SU-DHL-6 (cell line): ENCODE data around the gene ST6GALNAC3.

Experiments
- H2AFZ ChIP-seq: fragments of 200-600 bp; sonication (generic); 2 replicates; pipeline ENCODE4 v1.6.1; 2014; ENCODE audit warnings: low read depth, mild to moderate bottlenecking, moderate library complexity, mixed read lengths, antibody characterized with exemption, low read length; ENCODE audit not compliant: severe bottlenecking
- H3F3A ChIP-seq: fragments of 200-600 bp; shearing (Covaris generic); 2 replicates; pipeline ENCODE4 v1.6.0; 2016; ENCODE audit warnings: antibody characterized with exemption, mild to moderate bottlenecking; ENCODE audit not compliant: insufficient read depth
- H3K27ac ChIP-seq: fragments of 200-600 bp; sonication (generic); 2 replicates; pipeline ENCODE4 v1.5.1; 2016; ENCODE audit warnings: low read depth, mild to moderate bottlenecking, low read length, moderate library complexity, mixed read lengths
- H3K27me3 ChIP-seq: fragments of 200-600 bp; sonication (generic), shearing (Covaris generic); 2 replicates; pipeline ENCODE4 v1.6.0; 2014; ENCODE audit warnings: mild to moderate bottlenecking, low read length
- H3K36me3 ChIP-seq: fragments of 200-600 bp; sonication (generic); 2 replicates; pipeline ENCODE4 v1.6.1; 2014; ENCODE audit warnings: mild to moderate bottlenecking, low read length, mixed read lengths
- H3K4me2 ChIP-seq: fragments of 300-600, 200-600 bp; shearing (Covaris generic), sonication (generic); 2 replicates; pipeline ENCODE4 v1.6.0; 2014; ENCODE audit warnings: low read length, low read depth, mild to moderate bottlenecking; ENCODE audit not compliant: poor library complexity, severe bottlenecking
- H3K4me3 ChIP-seq: fragments of 200-600 bp; sonication (generic); 2 replicates; pipeline ENCODE4 v1.5.1; 2014; ENCODE audit warnings: antibody characterized with exemption, low read length, mild to moderate bottlenecking, mixed read lengths; ENCODE audit not compliant: insufficient read depth, poor library complexity, severe bottlenecking
- H3K79me2 ChIP-seq: fragments of 200-600 bp; sonication (generic); 2 replicates; pipeline ENCODE4 v1.6.1; 2014; ENCODE audit warnings: mild to moderate bottlenecking, low read length, moderate library complexity; ENCODE audit not compliant: insufficient read depth
- H3K9ac ChIP-seq: fragments of 200-600 bp; sonication (generic); 2 replicates; pipeline ENCODE4 v1.7.0; 2014; ENCODE audit warnings: mild to moderate bottlenecking, low read length
- H3K9me2 ChIP-seq: fragments of 200-600 bp; sonication (generic); replicated peaks from 2 replicates; pipeline ENCODE4 v1.6.1; 2014; ENCODE audit warnings: low read length; ENCODE audit not compliant: insufficient read depth
- H3K9me3 ChIP-seq: fragments of 200-600 bp; sonication (generic); 2 replicates; pipeline ENCODE4 v1.6.1; 2014; ENCODE audit warnings: low read length, mixed read lengths; ENCODE audit not compliant: insufficient read depth
- H4K20me1 ChIP-seq: fragments of 200-600 bp; sonication (generic); 2 replicates; pipeline ENCODE4 v1.6.1; 2014; ENCODE audit warnings: low read depth, mild to moderate bottlenecking, antibody characterized with exemption, low read length, moderate library complexity, mixed read lengths
- CTCF ChIP-seq: fragments of 200-600 bp; sonication (generic); IDR thresholded peaks from one replicate; pipeline ENCODE4 v1.5.1; 2017; ENCODE audit warnings: antibody characterized with exemption, mild to moderate bottlenecking, low read length, moderate library complexity; ENCODE audit not compliant: insufficient read depth, poor library complexity, severe bottlenecking
- EZH2phosphoT487 ChIP-seq: fragments of 200-600 bp; sonication (generic), shearing (Covaris generic); conservative IDR thresholded peaks from 2 replicates; pipeline ENCODE4 v1.6.1; 2018; ENCODE audit warnings: mild to moderate bottlenecking, antibody characterized with exemption, low read length, moderate library complexity, mixed read lengths

ST6GALNAC3 gene

GRCh38 chr1:76585980-76586674 lies 511.6 kb downstream of the ST6GALNAC3 start:
- Histone ChIP-seq H3F3A (no peaks in the 10 kb centered on the region), H3K9me3 (no peaks in the 10 kb centered on the region), H3K4me3 (no peak overlapping the region), H2AFZ (no peak overlapping the region), H3K27ac (no peak overlapping the region), H3K9me2 (no peaks in the 10 kb centered on the region), H3K27me3 (no peaks in the 10 kb centered on the region), H4K20me1 (no peaks in the 10 kb centered on the region), H3K79me2 (no peaks in the 10 kb centered on the region), H3K4me2 (no peak overlapping the region), H3K9ac (no peak overlapping the region), H3K36me3 (no peaks in the 10 kb centered on the region)
- TF ChIP-seq EZH2phosphoT487 (no peak), CTCF (no peak)

- Histone ChIP-seq H3K79me2 (no peaks in the 10 kb centered on the region), H3F3A (no peaks in the 10 kb centered on the region), H3K4me3 (no peak overlapping the region), H3K9ac (no peak overlapping the region), H2AFZ (no peak overlapping the region), H4K20me1 (no peaks in the 10 kb centered on the region), H3K9me2 (no peaks in the 10 kb centered on the region), H3K4me2 (no peak overlapping the region), H3K36me3 (no peaks in the 10 kb centered on the region), H3K27ac (no peak overlapping the region), H3K9me3 (no peaks in the 10 kb centered on the region), H3K27me3 (no peaks in the 10 kb centered on the region)
- TF ChIP-seq CTCF (no peak), EZH2phosphoT487 (no peak)
Observed at GRCh38 chr1:76587212-76587611, 512.7 kb downstream of the ST6GALNAC3 start.

GRCh38 chr1:76591461-76591860 lies 516.9 kb downstream of the ST6GALNAC3 start:
- Histone ChIP-seq H3K36me3 (no peaks in the 10 kb centered on the region), H2AFZ (no peak overlapping the region), H3K4me3 (no peak overlapping the region), H3K27me3 (no peaks in the 10 kb centered on the region), H3K9ac (no peak overlapping the region), H3K27ac (no peak overlapping the region), H3K79me2 (no peaks in the 10 kb centered on the region), H3K9me3 (no peaks in the 10 kb centered on the region), H3F3A (no peaks in the 10 kb centered on the region), H4K20me1 (no peaks in the 10 kb centered on the region), H3K4me2 (no peak overlapping the region), H3K9me2 (no peaks in the 10 kb centered on the region)
- TF ChIP-seq EZH2phosphoT487 (no peak), CTCF (no peak)
